HepG2 (cell line): ENCODE measurements around the gene SCFD2. TPM values are rescaled to one million over a fixed set of nuclear protein-coding genes. Genes with fewer than 3 reads are reported as not detected.

Experiments
- ATAC-seq: fragments of 200-7000 bp; cut with Tn5 transposase; 3 replicates; pipeline ENCODE4 v1.9.1; 2020; ENCODE audit warnings: mild to moderate bottlenecking, moderate library complexity
- BruUV-seq: library from RNA; stranded (reverse); fragments of 400-500 nt; replicated peaks from 2 replicates; lab custom pipeline; 2021; lab: Mats Ljungman, UMichigan
- CTCF ChIA-PET: fragments of 300-600 bp; formaldehyde crosslinking; extraction: SDS; loops from one replicate; lab custom pipeline; 2021; ENCODE audit warnings: low total read pairs, inconsistent platforms, low intra/inter-chr PET ratio; lab: Yijun Ruan, JAX
- POLR2A ChIA-PET: fragments of 350-600 bp; sonication (Branson Sonifier 250); formaldehyde crosslinking; loops from one replicate; lab custom pipeline; 2020; ENCODE audit warnings: antibody characterized with exemption, inconsistent platforms; lab: Yijun Ruan, JAX
- DNase-seq: peaks from one replicate; pipeline ENCODE4 v3.0.0-alpha.2; 2015; ENCODE audit warnings: low spot score
- FAIRE-seq: peaks from 3 replicates; lab custom pipeline; 2011; peaks lifted over from hg19 to GRCh38; lab: Jason Lieb, UNC
- H2AFZ ChIP-seq: one replicate; pipeline ENCODE4 v1.6.1; 2011; ENCODE audit warnings: low read length, inconsistent platforms
- H3K27ac ChIP-seq: fragments of 300-600 bp; 3 replicates; pipeline ENCODE4 v1.8.0; 2011; ENCODE audit warnings: mixed run types, mild to moderate bottlenecking, mixed read lengths, low read length, inconsistent platforms; ENCODE audit not compliant: insufficient read depth; ENCODE audit errors: extremely low read length
- H3K27me3 ChIP-seq, 2 experiments: fragments of 200-600 bp in 1 of 2; 2 replicates in 1 of 2; 3 replicates in 1 of 2; pipeline versions ENCODE4 v1.6.0 to v1.8.0; 2011; ENCODE audit warnings: low read length in 2 of 2, mild to moderate bottlenecking in 2 of 2, moderate library complexity in 2 of 2, inconsistent platforms in 1 of 2; ENCODE audit not compliant: insufficient read depth in 2 of 2, control insufficient read depth in 1 of 2
- H3K36me3 ChIP-seq, 2 experiments: fragments of 200-600 bp in 1 of 2; replicated peaks in 1 of 2; 2 replicates in 1 of 2; 3 replicates in 1 of 2; pipeline versions ENCODE4 v1.5.1 to v1.8.0; 2011; ENCODE audit warnings: low read length in 2 of 2, inconsistent platforms in 1 of 2; ENCODE audit not compliant: insufficient read depth in 2 of 2, control insufficient read depth in 1 of 2
- H3K4me1 ChIP-seq: 2 replicates; pipeline ENCODE4 v1.5.1; 2012; ENCODE audit warnings: low read length, inconsistent platforms; ENCODE audit not compliant: insufficient read depth
- H3K4me2 ChIP-seq: 2 replicates; pipeline ENCODE4 v1.6.0; 2011; ENCODE audit warnings: low read depth, low read length, inconsistent platforms
- H3K4me3 ChIP-seq, 3 experiments: fragments of 200-600 bp in 1 of 3; sonication (generic), shearing (Covaris generic) in 1 of 3; replicated peaks in 1 of 3; 2 replicates each; pipeline ENCODE4 v1.5.1; 2011 to 2016; ENCODE audit warnings: low read length in 3 of 3, inconsistent platforms in 2 of 3, low read depth in 2 of 3, mild to moderate bottlenecking in 2 of 3, control low read depth in 1 of 3, mixed read lengths in 1 of 3; ENCODE audit not compliant: insufficient read depth in 1 of 3
- H3K79me2 ChIP-seq: one replicate; pipeline ENCODE4 v1.6.1; 2011; ENCODE audit warnings: low read length, inconsistent platforms; ENCODE audit not compliant: insufficient read depth
- H3K9ac ChIP-seq: 2 replicates; pipeline ENCODE4 v1.6.0; 2011; ENCODE audit warnings: mild to moderate bottlenecking, low read depth, low read length, inconsistent platforms; ENCODE audit not compliant: insufficient read depth
- H3K9me3 ChIP-seq: 2 replicates; pipeline ENCODE4 v1.5.1; 2012; ENCODE audit warnings: mild to moderate bottlenecking, low read length
- H4K20me1 ChIP-seq: 2 replicates; pipeline ENCODE4 v1.6.0; 2011; ENCODE audit warnings: inconsistent platforms, mild to moderate bottlenecking, low read length, moderate library complexity; ENCODE audit not compliant: insufficient read depth
- DMAP1 ChIP-seq: IDR thresholded peaks from 2 replicates; pipeline ENCODE4 v1.6.1; 2016
- ISL2 ChIP-seq: sonication (generic); formaldehyde crosslinking; IDR thresholded peaks from 2 replicates; pipeline ENCODE4 v1.5.0; 2020; ENCODE audit warnings: missing genetic modification reagents
- MLXIP ChIP-seq: sonication (generic); formaldehyde crosslinking; IDR thresholded peaks from 2 replicates; pipeline ENCODE4 v1.9.0; 2021; ENCODE audit warnings: missing genetic modification reagents, borderline replicate concordance
- NR2F2 ChIP-seq: IDR thresholded peaks from 2 replicates; pipeline ENCODE4 v1.6.1; 2012; ENCODE audit warnings: low read depth, inconsistent platforms, borderline replicate concordance
- RNF2 ChIP-seq: fragments of 450-650 bp; conservative IDR thresholded peaks from 2 replicates; pipeline ENCODE4 v1.6.1; 2016; ENCODE audit warnings: low read depth
- RNF219 ChIP-seq: sonication (generic); formaldehyde crosslinking; IDR thresholded peaks from 2 replicates; pipeline ENCODE4 v1.5.0; 2020; ENCODE audit warnings: mild to moderate bottlenecking, missing genetic modification reagents
- SKI ChIP-seq: fragments of 450-650 bp; IDR thresholded peaks from one replicate; pipeline ENCODE4 v1.6.1; 2018; ENCODE audit warnings: mild to moderate bottlenecking; ENCODE audit not compliant: partially characterized antibody
- STAG1 ChIP-seq: sonication (generic); formaldehyde crosslinking; IDR thresholded peaks from 2 replicates; pipeline ENCODE4 v1.4.0; 2020; ENCODE audit warnings: missing genetic modification reagents
- TOE1 ChIP-seq: sonication (generic); formaldehyde crosslinking; IDR thresholded peaks from 2 replicates; pipeline ENCODE4 v1.4.0; 2020; ENCODE audit warnings: mild to moderate bottlenecking, missing genetic modification reagents
- U2AF2 ChIP-seq: fragments of 200-400 bp; formaldehyde crosslinking; IDR thresholded peaks from 2 replicates; pipeline ENCODE4 v1.6.1; 2017; ENCODE audit warnings: low read depth, mild to moderate bottlenecking, low read length
- ZNF503 ChIP-seq: sonication (generic); formaldehyde crosslinking; IDR thresholded peaks from 2 replicates; pipeline ENCODE4 v1.4.0; 2020; ENCODE audit warnings: missing genetic modification reagents
- WGBS: methylation state at CpG from one replicate; pipeline ENCODE4 v1.1.6; 2017; ENCODE audit warnings: low lambda C conversion rate; 5-methylcytosine and 5-hydroxymethylcytosine counted together
- in situ Hi-C: cut with HindIII; loops from 2 replicates; pipeline ENCODE4 v1.10.0; 2017; ENCODE audit warnings: low pct_unique_long_range_greater_than_20kb; ENCODE audit not compliant: extremely low pct_ligation_motif_present
- intact Hi-C: fragments of 100-400 bp; cut with micrococcal nuclease; formaldehyde crosslinking; loops from one replicate; pipeline ENCODE4 v1.10.0; 2022; ENCODE audit not compliant: unreplicated experiment
- polyA plus RNA-seq, 8 experiments: library from polyadenylated mRNA; depleted of rRNA in 3 of 8; stranded (reverse) in 7 of 8; unstranded in 1 of 8; fragments of >200 nt; fragmentation: Illumina TruSeq in 4 of 8; extraction: Trizol in 4 of 8; gene quantifications; 2 replicates each; pipeline versions ENCODE4 v1.2.1 to v1.2.3, GENCODE V29; 2011 to 2016; ENCODE audit warnings: low read depth in 4 of 8, missing spikeins in 1 of 8, mixed read lengths in 1 of 8; ENCODE audit not compliant: insufficient read depth in 1 of 8
- total RNA-seq, 5 experiments: library from RNA; depleted of rRNA; stranded (reverse); fragments of >200 nt; fragmentation: Illumina TruSeq; extraction: Trizol; gene quantifications; 2 replicates each; pipeline ENCODE4 v1.2.3, GENCODE V29; 2016; ENCODE audit warnings: low read depth in 1 of 5
- TF ChIP-seq, protein P1 (sequence below): sonication (generic); formaldehyde crosslinking; IDR thresholded peaks from 2 replicates; pipeline ENCODE4 v1.5.0; 2020; ENCODE audit warnings: missing genetic modification reagents

SCFD2 gene
- total and polyA plus RNA-seq, 2 of the 13 experiments (the other 11 are each of a cell fraction or from before 2014, with no cell fraction given): 4.6 to 15.6 TPM

GRCh38 chr4:52860361-52860760 is 505.5 kb downstream of the SCFD2 start:
- 29% methylated on average over 2 of the region's 2 CpGs for WGBS
- POLR2A ChIA-PET: no interaction called here
- ATAC-seq (no peak), DNase-seq (no peak), FAIRE-seq (no peak)
- TF ChIP-seq ZNF503 (CRISPR knock-in tag): no peak
- no peak for TF ChIP-seq RNF219 (CRISPR knock-in tag)
- TF ChIP-seq MLXIP (CRISPR knock-in tag): no peak
- no peak for TF ChIP-seq STAG1
- TF ChIP-seq U2AF2: no peak
- no peak for TF ChIP-seq RNF2
- no peak for TF ChIP-seq SKI
- no peak for TF ChIP-seq TOE1 (CRISPR knock-in tag)
- TF ChIP-seq, protein P1, sequence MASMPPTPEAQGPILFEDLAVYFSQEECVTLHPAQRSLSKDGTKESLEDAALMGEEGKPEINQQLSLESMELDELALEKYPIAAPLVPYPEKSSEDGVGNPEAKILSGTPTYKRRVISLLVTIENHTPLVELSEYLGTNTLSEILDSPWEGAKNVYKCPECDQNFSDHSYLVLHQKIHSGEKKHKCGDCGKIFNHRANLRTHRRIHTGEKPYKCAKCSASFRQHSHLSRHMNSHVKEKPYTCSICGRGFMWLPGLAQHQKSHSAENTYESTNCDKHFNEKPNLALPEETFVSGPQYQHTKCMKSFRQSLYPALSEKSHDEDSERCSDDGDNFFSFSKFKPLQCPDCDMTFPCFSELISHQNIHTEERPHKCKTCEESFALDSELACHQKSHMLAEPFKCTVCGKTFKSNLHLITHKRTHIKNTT (CRISPR knock-in tag): no peak
- TF ChIP-seq DMAP1 (CRISPR knock-in tag): no peak
- TF ChIP-seq ISL2: no peak
- TF ChIP-seq NR2F2: no peak
- intact Hi-C loops (no loop called here), in situ Hi-C loops (no loop called here)
- Histone ChIP-seq H3K27ac (no peak overlapping the region), H3K4me3 (no peak overlapping the region), H4K20me1 (no peaks in the 10 kb centered on the region), H3K4me1 (0 out of 2 replicates have a peak, but pooled peaks cover 4% of the 10 kb centered on the region), H3K9ac (no peak overlapping the region), H3K79me2 (no peaks in the 10 kb centered on the region), H3K4me2 (no peak overlapping the region), H3K27me3 (peaks cover 3 to 6% of the 10 kb centered on the region in 2 experiments; a peak in 2 of 5 replicates), H3K36me3 (no peaks in the 10 kb centered on the region), H2AFZ (no peak overlapping the region), H3K9me3 (no peaks in the 10 kb centered on the region)
- CTCF ChIA-PET: no interaction called here
- BruUV-seq: no TSS peak
